HEK293 (cell line): ENCODE data around the gene SERPINB6.

ENCODE experiments used
- CTCF ChIA-PET: fragments of 350-600 bp; formaldehyde crosslinking; extraction: SDS; loops from one replicate; lab custom pipeline; 2021; ENCODE audit warnings: antibody characterized with exemption; lab: Yijun Ruan, JAX
- POLR2A ChIA-PET: fragments of 300-600 bp; formaldehyde crosslinking; extraction: SDS; loops from one replicate; lab custom pipeline; 2020; ENCODE audit warnings: antibody characterized with exemption, inconsistent platforms; lab: Yijun Ruan, JAX
- H3K27ac ChIP-seq: fragments of 200-500 bp; sonication (Bioruptor generic); 2 replicates; pipeline ENCODE4 v1.5.1; 2014; ENCODE audit warnings: low read depth, low read length, control low read depth, inconsistent platforms; ENCODE audit errors: extremely low read depth
- H3K36me3 ChIP-seq, 2 experiments: fragments of 200-500 bp in 1 of 2; sonication (Bioruptor generic) in 1 of 2; 1 replicate in 1 of 2; 2 replicates in 1 of 2; pipeline ENCODE4 v1.5.1; 2014 to 2017; ENCODE audit warnings: inconsistent platforms in 2 of 2, low read length in 2 of 2; ENCODE audit not compliant: control insufficient read depth in 2 of 2, insufficient read depth in 1 of 2
- H3K4me1 ChIP-seq: fragments of 200-500 bp; sonication (Bioruptor generic); 2 replicates; pipeline ENCODE4 v1.5.1; 2014; ENCODE audit warnings: mild to moderate bottlenecking, low read length, inconsistent platforms; ENCODE audit not compliant: control insufficient read depth, insufficient read depth
- H3K4me3 ChIP-seq: 2 replicates; pipeline ENCODE4 v1.5.1; 2011; ENCODE audit warnings: low read depth, mild to moderate bottlenecking, control low read depth, low read length, moderate library complexity
- H3K9me3 ChIP-seq: fragments of 200-500 bp; sonication (Bioruptor generic); 2 replicates; pipeline ENCODE4 v1.5.1; 2014; ENCODE audit warnings: low read depth, low read length, inconsistent platforms; ENCODE audit not compliant: control insufficient read depth, insufficient read depth
- MZF1 ChIP-seq: fragments of 450-650 bp; formaldehyde crosslinking; IDR thresholded peaks from 2 replicates; pipeline ENCODE4 v1.5.1; 2017; ENCODE audit warnings: missing biosample characterization, missing genetic modification characterization, borderline replicate concordance
- PRDM4 ChIP-seq: fragments of 450-650 bp; formaldehyde crosslinking; IDR thresholded peaks from 2 replicates; pipeline ENCODE4 v1.5.1; 2017; ENCODE audit warnings: missing biosample characterization, missing genetic modification characterization
- REST ChIP-seq: fragments of 450-650 bp; formaldehyde crosslinking; IDR thresholded peaks from 2 replicates; pipeline ENCODE4 v1.5.1; 2016; ENCODE audit warnings: missing biosample characterization, missing genetic modification characterization
- SP3 ChIP-seq: fragments of 450-650 bp; formaldehyde crosslinking; IDR thresholded peaks from 2 replicates; pipeline ENCODE4 v1.5.1; 2016; ENCODE audit warnings: missing biosample characterization, missing genetic modification characterization
- TCF7L2 ChIP-seq: IDR thresholded peaks from 2 replicates; pipeline ENCODE4 v1.6.1; 2011; ENCODE audit warnings: low read depth, mild to moderate bottlenecking, inconsistent platforms, low read length, moderate library complexity, borderline replicate concordance
- YY1 ChIP-seq: fragments of 450-650 bp; formaldehyde crosslinking; IDR thresholded peaks from 2 replicates; pipeline ENCODE4 v1.5.1; 2018; ENCODE audit warnings: missing biosample characterization, missing genetic modification characterization
- ZNF114 ChIP-seq: fragments of 450-650 bp; formaldehyde crosslinking; IDR thresholded peaks from 2 replicates; pipeline ENCODE4 v1.5.0; 2017; ENCODE audit warnings: missing biosample characterization, missing genetic modification characterization
- ZNF138 ChIP-seq: fragments of 450-650 bp; formaldehyde crosslinking; IDR thresholded peaks from 2 replicates; pipeline ENCODE4 v1.5.1; 2016; ENCODE audit warnings: missing biosample characterization, missing genetic modification characterization, borderline replicate concordance
- ZNF214 ChIP-seq: fragments of 450-650 bp; formaldehyde crosslinking; IDR thresholded peaks from 2 replicates; pipeline ENCODE4 v1.5.1; 2017; ENCODE audit warnings: missing biosample characterization, mild to moderate bottlenecking, missing genetic modification characterization, borderline replicate concordance
- ZNF404 ChIP-seq: fragments of 450-650 bp; formaldehyde crosslinking; IDR thresholded peaks from 2 replicates; pipeline ENCODE4 v1.5.1; 2017; ENCODE audit warnings: missing biosample characterization, missing genetic modification characterization
- ZNF513 ChIP-seq: fragments of 450-650 bp; IDR thresholded peaks from 2 replicates; pipeline ENCODE4 v1.5.1; 2018; ENCODE audit warnings: missing biosample characterization, missing genetic modification characterization
- ZNF692 ChIP-seq: fragments of 450-650 bp; formaldehyde crosslinking; IDR thresholded peaks from 2 replicates; pipeline ENCODE4 v1.5.1; 2016; ENCODE audit warnings: missing biosample characterization, missing genetic modification characterization
- ZNF707 ChIP-seq: fragments of 450-650 bp; formaldehyde crosslinking; IDR thresholded peaks from 2 replicates; pipeline ENCODE4 v1.5.1; 2016; ENCODE audit warnings: missing biosample characterization, missing genetic modification characterization
- ZSCAN18 ChIP-seq: fragments of 450-650 bp; formaldehyde crosslinking; IDR thresholded peaks from 2 replicates; pipeline ENCODE4 v1.5.1; 2016; ENCODE audit warnings: missing biosample characterization, missing genetic modification characterization
- ZSCAN30 ChIP-seq: fragments of 450-650 bp; IDR thresholded peaks from 2 replicates; pipeline ENCODE4 v1.5.1; 2018; ENCODE audit warnings: missing biosample characterization, mild to moderate bottlenecking, missing genetic modification characterization, moderate library complexity

Gene SERPINB6

GRCh38 chr6:2964793-2965505 lies 6.4 kb downstream of the SERPINB6 start:
- Histone ChIP-seq H3K4me1 (peaks cover 4% of the 10 kb centered on the region; the same call in 1 of the 2 replicates), H3K27ac (no peak overlapping the region), H3K36me3 (peaks cover 0 to 4% of the 10 kb centered on the region in 2 experiments; a peak in 1 of 3 replicates), H3K4me3 (no peak overlapping the region), H3K9me3 (no peaks in the 10 kb centered on the region)
- TF ChIP-seq MZF1 (tag by site-specific recombination), result no peak
- no peak for TF ChIP-seq YY1 (tag by site-specific recombination)
- TF ChIP-seq ZNF707, result no peak
- TF ChIP-seq ZSCAN30 (tag by site-specific recombination), result no peak
- TF ChIP-seq ZNF513 (tag by site-specific recombination), result no peak
- no peak for TF ChIP-seq SP3 (tag by site-specific recombination)
- TF ChIP-seq TCF7L2, result no peak
- no peak for TF ChIP-seq ZNF214 (tag by site-specific recombination)
- TF ChIP-seq ZNF404 (tag by site-specific recombination), result no peak
- TF ChIP-seq ZNF692 (tag by site-specific recombination), result no peak
- TF ChIP-seq ZNF138 (tag by site-specific recombination), result no peak
- TF ChIP-seq ZSCAN18 (tag by site-specific recombination), result no peak
- no peak for TF ChIP-seq REST (tag by site-specific recombination)
- no peak for TF ChIP-seq PRDM4 (tag by site-specific recombination)
- TF ChIP-seq ZNF114, result no peak
- POLR2A ChIA-PET, result interaction anchor here (1.3 kb wide), 1 partner anchor 26 kb away, joined by 6 read pairs; no protein-coding TSS in a partner anchor
- CTCF ChIA-PET, result interaction anchor here (1.0 to 2.7 kb wide), 4 partner anchors 9 to 25 kb away, joined by 3 to 11 read pairs (median 4); no protein-coding TSS in a partner anchor
